Pancreas (tissue), 10 donors: ENCODE results near the gene SMAP1. TPM values are rescaled to one million over a fixed set of nuclear protein-coding genes. Genes with fewer than 3 reads are reported as not detected.

Experiments used
- ATAC-seq, 4 donors: fragments of 200-7000 bp; cut with Tn5 transposase; one replicate each; pipeline versions ENCODE4 v1.8.0 to v1.9.1; 2020; ENCODE audit warnings: mild to moderate bottlenecking in 4 of 4, moderate library complexity in 4 of 4
- DNase-seq, 6 donors: peaks; one replicate each; pipeline ENCODE4 v3.0.0-alpha.2; 2020
- FAIRE-seq: peaks from 2 replicates; lab custom pipeline; 2012; peaks lifted over from hg19 to GRCh38; lab: Jason Lieb, UNC
- H3K27ac ChIP-seq, 4 donors: fragments of 200-600 bp; sonication (generic); 1 replicate in 3 of 4; 2 replicates in 1 of 4; pipeline versions ENCODE4 v1.5.0 to v1.8.0; 2020
- H3K27me3 ChIP-seq, 4 donors: fragments of 200-600 bp; one replicate each; pipeline ENCODE4 v1.8.0; 2021
- H3K36me3 ChIP-seq, 3 donors: fragments of 200-600 bp; sonication (generic) in 1 of 3; one replicate each; pipeline versions ENCODE4 v1.5.0 to v1.8.0; 2020 to 2021
- H3K4me1 ChIP-seq, 3 donors: fragments of 200-600 bp; one replicate each; pipeline ENCODE4 v1.8.0; 2021
- H3K4me3 ChIP-seq, 4 donors: fragments of 200-600 bp; sonication (generic) in 2 of 4; one replicate each; pipeline versions ENCODE4 v1.5.0 to v1.8.0; 2020 to 2021
- H3K9me3 ChIP-seq, 4 donors: fragments of 200-600 bp; one replicate each; pipeline ENCODE4 v1.8.0; 2021
- CTCF ChIP-seq, 4 donors: fragments of 200-600 bp; sonication (generic) in 3 of 4; IDR thresholded peaks; one replicate each; pipeline versions ENCODE4 v1.5.0 to v1.8.0; 2021; ENCODE audit warnings: antibody characterized with exemption in 4 of 4
- WGBS, 2 donors: extraction: QIAGEN DNeasy Blood & Tissue Kit; methylation state at CpG; one replicate each; pipeline ENCODE4 v1.1.7; 2013; 5-methylcytosine and 5-hydroxymethylcytosine counted together
- intact Hi-C, 3 donors: fragments of 100-400 bp; cut with DNase I; formaldehyde crosslinking; loops; one replicate each; pipeline versions ENCODE4 v1.11.1 to v1.14.2; 2022
- polyA plus RNA-seq, 2 donors: library from polyadenylated mRNA; stranded (reverse); fragments of 200-250 nt; gene quantifications; one replicate each; pipeline ENCODE4 v1.2.3, GENCODE V29; 2013
- total RNA-seq, 6 donors: library from RNA; stranded (reverse); fragmentation: NEBNext Ultra II Directional in 4 of 6; extraction: Animal tissue kit (Norgen Biotek cat#: 25700) in 4 of 6; gene quantifications; one replicate each; pipeline versions ENCODE4 v1.2.1 to v1.2.4, GENCODE V29; 2021 to 2023
- donor health status: healthy with polysubstance abuse.
- donor health status: DM: no; HTN: no; CAD: no; lungs with moderate emphysema.
- donor health status: DM: no; HTN: no; CAD: no.
- donor health status: control.
- donor health status: control.
- donor health status: Bipolar disorder and iron deficiency.
- donor health status: DM: yes; HTN: yes; CAD: no.
- donor health status: DM: no; HTN: no; CAD: no.
- donor health status: DM: no; HTN: no; CAD: no.
- donor health status: DM: yes; HTN: yes; CAD: no.

SMAP1 gene
- total and polyA plus RNA-seq, 8 donors, result 11.4 to 21.2 (median 17.3) TPM

- Histone ChIP-seq H3K4me3 (no peak overlapping the region), H3K27me3 (no peaks in the 10 kb centered on the region), H3K36me3 (no peaks in the 10 kb centered on the region), H3K27ac (no peak overlapping the region), H3K4me1 (no peaks in the 10 kb centered on the region), H3K9me3 (no peaks in the 10 kb centered on the region)
- ATAC-seq (no peak), DNase-seq (no peak), FAIRE-seq (no peak)
- 83 to 88% methylated on average over 3 of the region's 3 CpGs for WGBS, 2 donors
- no peak for TF ChIP-seq CTCF (IDR thresholded peaks at IDR 0.05)
- intact Hi-C loops, result no loop called here
These were observed 16.3 kb upstream of the SMAP1 start for GRCh38 chr6:70651326-70651905.

- ATAC-seq, result no peak
- no peak for FAIRE-seq
These were observed 15.5 kb upstream of the SMAP1 start for GRCh38 chr6:70652216-70652615.

GRCh38 chr6:70657706-70658105 is 10.0 kb upstream of the SMAP1 start:
- DNase-seq (no peak), FAIRE-seq (no peak), ATAC-seq (no peak)
- H3K4me3 ChIP-seq, result no peak overlapping the region
- H3K4me1 ChIP-seq, result no peaks in the 10 kb centered on the region
- H3K9me3 ChIP-seq, result no peaks in the 10 kb centered on the region
- no peaks in the 10 kb centered on the region for H3K27me3 ChIP-seq
- TF ChIP-seq CTCF (IDR thresholded peaks at IDR 0.05), result no peak
- H3K27ac ChIP-seq, result no peak overlapping the region
- H3K36me3 ChIP-seq, result no peaks in the 10 kb centered on the region
- 69 to 72% methylated on average over 3 of the region's 3 CpGs for WGBS, 2 donors
- intact Hi-C loops, result no loop called here

More at GRCh38 chr6:70652216-70652615, 15.5 kb upstream of the SMAP1 start:
- no peaks in the 10 kb centered on the region for H3K27me3 ChIP-seq
- intact Hi-C loops, result no loop called here
- no peaks in the 10 kb centered on the region for H3K4me1 ChIP-seq
- DNase-seq, result no peak
- WGBS, 2 donors, result 92 to 96% methylated on average over 1 of the region's 1 CpG
- no peaks in the 10 kb centered on the region for H3K9me3 ChIP-seq
- H3K27ac ChIP-seq, result no peak overlapping the region
- H3K4me3 ChIP-seq, result no peak overlapping the region
- H3K36me3 ChIP-seq, result no peaks in the 10 kb centered on the region
- no peak for TF ChIP-seq CTCF (IDR thresholded peaks at IDR 0.05)

GRCh38 chr6:70663881-70664466 is 3.7 kb upstream of the SMAP1 start:
- intact Hi-C loops, result no loop called here
- FAIRE-seq (no peak), DNase-seq (no peak), ATAC-seq (no peak)
- Histone ChIP-seq H3K27me3 (no peaks in the 10 kb centered on the region), H3K4me3 (no peak overlapping the region), H3K4me1 (peaks cover 0 to 17% (median 0%) of the 10 kb centered on the region in 3 donors), H3K9me3 (no peaks in the 10 kb centered on the region), H3K27ac (no peak overlapping the region), H3K36me3 (no peaks in the 10 kb centered on the region)
- WGBS, 2 donors, result 83 to 90% methylated on average over 6 of the region's 6 CpGs
- no peak for TF ChIP-seq CTCF (IDR thresholded peaks at IDR 0.05)

GRCh38 chr6:70666706-70667105 is 977 bp upstream of the SMAP1 start:
- no peak for FAIRE-seq
- no peaks in the 10 kb centered on the region for H3K9me3 ChIP-seq
- intact Hi-C loops, result no loop called here
- ATAC-seq, result no peak
- no peak overlapping the region for H3K4me3 ChIP-seq
- H3K36me3 ChIP-seq, result no peaks in the 10 kb centered on the region
- peak overlapping the region in 2 of 4 donors; percentile 97 for H3K27ac ChIP-seq
- WGBS, 2 donors, result 92 to 96% methylated on average over 6 of the region's 6 CpGs
- no peak for DNase-seq
- TF ChIP-seq CTCF (IDR thresholded peaks at IDR 0.05), result no peak
- no peaks in the 10 kb centered on the region for H3K27me3 ChIP-seq
- peaks cover 0 to 30% (median 6%) of the 10 kb centered on the region in 3 donors for H3K4me1 ChIP-seq
